ENCODE data around the gene SLC8A2. TPM values are rescaled to one million over a fixed set of nuclear protein-coding genes. Genes with fewer than 3 reads are reported as not detected.

The SLC8A2 gene
- total RNA-seq, 1 donor from 2014 or later, result 0.26 TPM

GRCh38 chr19:47511128-47511517, 39.4 kb upstream of the SLC8A2 start:
- FAIRE-seq (no peak), DNase-seq (ENCODE audit: low read depth) (no peak)
- no peaks in the 10 kb centered on the region for H3K27me3 ChIP-seq (ENCODE audit: control insufficient read depth, insufficient read depth, low read length)
- no peak overlapping the region for H3K4me3 ChIP-seq (ENCODE audit: low read depth, low read length)
- H3K36me3 ChIP-seq (ENCODE audit: control insufficient read depth, insufficient read depth, low read length), result peaks cover 2% of the 10 kb centered on the region
- no peak for TF ChIP-seq CTCF (IDR thresholded peaks at IDR 0.05; ENCODE audit: insufficient read depth, low read length, severe bottlenecking)

GRCh38 chr19:47510516-47511127, 38.9 kb upstream of the SLC8A2 start:
- no peak for TF ChIP-seq CTCF (IDR thresholded peaks at IDR 0.05; ENCODE audit: insufficient read depth, low read length, severe bottlenecking)
- Histone ChIP-seq H3K36me3 (ENCODE audit: control insufficient read depth, insufficient read depth, low read length) (peaks cover 3% of the 10 kb centered on the region), H3K4me3 (ENCODE audit: low read depth, low read length) (no peak overlapping the region), H3K27me3 (ENCODE audit: control insufficient read depth, insufficient read depth, low read length) (no peaks in the 10 kb centered on the region)
- peak; percentile 32 for FAIRE-seq
- DNase-seq (ENCODE audit: low read depth), result no peak

GRCh38 chr19:47509973-47510372, 38.3 kb upstream of the SLC8A2 start:
- H3K27me3 ChIP-seq (ENCODE audit: control insufficient read depth, insufficient read depth, low read length), result no peaks in the 10 kb centered on the region
- no peak for FAIRE-seq
- H3K36me3 ChIP-seq (ENCODE audit: control insufficient read depth, insufficient read depth, low read length), result peaks cover 5% of the 10 kb centered on the region
- no peak for TF ChIP-seq CTCF (IDR thresholded peaks at IDR 0.05; ENCODE audit: insufficient read depth, low read length, severe bottlenecking)
- DNase-seq (ENCODE audit: low read depth), result peak; percentile 63
- H3K4me3 ChIP-seq (ENCODE audit: low read depth, low read length), result no peak overlapping the region

DNA sequence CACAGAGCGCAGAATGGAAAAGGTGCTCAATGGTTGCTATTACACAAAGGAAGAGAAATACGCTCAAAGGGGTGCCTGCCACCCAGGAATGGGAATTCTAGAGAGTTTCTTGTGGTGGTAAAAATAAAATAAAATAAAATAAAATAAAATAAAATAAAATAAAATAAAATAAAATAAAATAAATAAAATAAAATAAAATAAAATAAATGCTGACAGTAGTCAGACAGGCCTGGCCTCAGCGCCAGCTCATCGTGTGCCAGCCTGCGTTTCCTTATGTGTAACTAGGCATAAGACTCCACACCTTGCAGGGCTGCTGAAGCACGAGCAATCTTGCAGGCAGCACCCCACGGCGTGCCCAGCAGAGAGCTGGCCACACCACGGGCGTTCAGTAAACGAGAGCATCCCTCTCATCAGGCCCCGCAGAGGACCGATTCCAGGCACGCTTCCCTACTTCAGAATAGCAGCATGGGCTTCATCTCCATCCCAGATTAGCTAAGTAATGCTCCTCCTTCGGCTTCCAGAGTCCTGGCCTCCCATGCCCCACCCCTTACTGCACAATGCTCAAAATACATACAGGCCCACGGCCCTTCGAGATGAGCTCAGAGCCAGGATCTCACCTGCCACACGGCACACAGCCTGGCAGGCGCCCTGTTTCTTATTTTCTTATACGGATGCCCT, 37.6 kb upstream of the SLC8A2 start:
- Histone ChIP-seq H3K36me3 (ENCODE audit: control insufficient read depth, insufficient read depth, low read length) (peaks cover 5% of the 10 kb centered on the region), H3K4me3 (ENCODE audit: low read depth, low read length) (no peak overlapping the region), H3K27me3 (ENCODE audit: control insufficient read depth, insufficient read depth, low read length) (no peaks in the 10 kb centered on the region)
- no peak for TF ChIP-seq CTCF (IDR thresholded peaks at IDR 0.05; ENCODE audit: insufficient read depth, low read length, severe bottlenecking)
- DNase-seq (ENCODE audit: low read depth) (no peak), FAIRE-seq (no peak)

GRCh38 chr19:47508721-47509120, 37.0 kb upstream of the SLC8A2 start:
- TF ChIP-seq CTCF (IDR thresholded peaks at IDR 0.05; ENCODE audit: insufficient read depth, low read length, severe bottlenecking), result no peak
- Histone ChIP-seq H3K27me3 (ENCODE audit: control insufficient read depth, insufficient read depth, low read length) (no peaks in the 10 kb centered on the region), H3K4me3 (ENCODE audit: low read depth, low read length) (no peak overlapping the region), H3K36me3 (ENCODE audit: control insufficient read depth, insufficient read depth, low read length) (peaks cover 5% of the 10 kb centered on the region)
- no peak for FAIRE-seq
- DNase-seq (ENCODE audit: low read depth), result no peak
